WTC11 (cell line): ENCODE results near the gene CCDC51. TPM values are rescaled to one million over a fixed set of nuclear protein-coding genes. Genes with fewer than 3 reads are reported as not detected.

Experiments used
- ATAC-seq: fragments of 200-7000 bp; cut with Tn5 transposase; 2 replicates; pipeline ENCODE4 v1.10.0; 2021; ENCODE audit warnings: mild to moderate bottlenecking, moderate library complexity
- CTCF ChIA-PET: fragments of 300-600 bp; sonication (Branson Sonifier 250); formaldehyde crosslinking; loops from one replicate; lab custom pipeline; 2021; ENCODE audit warnings: antibody characterized with exemption; lab: Charles Lee
- POLR2A ChIA-PET: fragments of 350-600 bp; sonication (Branson Sonifier 250); formaldehyde crosslinking; loops from one replicate; lab custom pipeline; 2021; ENCODE audit warnings: antibody characterized with exemption; lab: Charles Lee
- DNase-seq: peaks from one replicate; pipeline ENCODE4 v3.0.0; 2021; ENCODE audit warnings: low spot score
- H3K27ac Mint-ChIP-seq: 2 replicates; pipeline ENCODE4 v1.8.0; 2021; ENCODE audit warnings: mixed read lengths
- H3K27me3 Mint-ChIP-seq: 2 replicates; pipeline ENCODE4 v1.8.0; 2021; ENCODE audit warnings: low read depth, mild to moderate bottlenecking, moderate library complexity, mixed read lengths
- H3K36me3 Mint-ChIP-seq: 2 replicates; pipeline ENCODE4 v1.8.0; 2021; ENCODE audit warnings: mixed read lengths
- H3K4me1 Mint-ChIP-seq: 2 replicates; pipeline ENCODE4 v1.8.0; 2022; ENCODE audit warnings: mixed read lengths
- H3K4me3 Mint-ChIP-seq: 2 replicates; pipeline ENCODE4 v1.8.0; 2021; ENCODE audit warnings: mild to moderate bottlenecking, moderate library complexity, mixed read lengths
- H3K9me3 Mint-ChIP-seq: 2 replicates; pipeline ENCODE4 v1.8.0; 2021; ENCODE audit warnings: mixed read lengths
- FOXP1 ChIP-seq: sonication (generic); formaldehyde crosslinking; IDR thresholded peaks from 2 replicates; pipeline ENCODE4 v1.8.0; 2022; ENCODE audit warnings: missing genetic modification reagents, mild to moderate bottlenecking, moderate library complexity, borderline replicate concordance
- total RNA-seq: library from RNA; stranded (reverse); gene quantifications from 3 replicates; pipeline ENCODE4 v1.2.3, GENCODE V29; 2021
- TF ChIP-seq, protein P1 (sequence below): sonication (generic); formaldehyde crosslinking; IDR thresholded peaks from 2 replicates; pipeline ENCODE4 v1.8.1; 2022; ENCODE audit warnings: missing genetic modification reagents, borderline replicate concordance
- TF ChIP-seq, protein P2 (sequence below): sonication (generic); formaldehyde crosslinking; IDR thresholded peaks from 2 replicates; pipeline ENCODE4 v1.8.0; 2022; ENCODE audit warnings: missing genetic modification reagents
- TF ChIP-seq, protein P3 (sequence below): sonication (generic); formaldehyde crosslinking; IDR thresholded peaks from 2 replicates; pipeline ENCODE4 v1.8.1; 2023; ENCODE audit warnings: mild to moderate bottlenecking, missing genetic modification reagents, moderate library complexity
- TF ChIP-seq, protein P4 (sequence below): sonication (generic); formaldehyde crosslinking; IDR thresholded peaks from 2 replicates; pipeline ENCODE4 v1.8.0; 2022; ENCODE audit warnings: mild to moderate bottlenecking, missing genetic modification reagents
- TF ChIP-seq, protein P5 (sequence below): sonication (generic); formaldehyde crosslinking; conservative IDR thresholded peaks from 2 replicates; pipeline ENCODE4 v1.8.1; 2023; ENCODE audit warnings: mild to moderate bottlenecking, low read depth, missing genetic modification reagents, moderate library complexity

CCDC51 gene
- total RNA-seq, 1 experiment from 2014 or later, result 25.1 TPM

DNA sequence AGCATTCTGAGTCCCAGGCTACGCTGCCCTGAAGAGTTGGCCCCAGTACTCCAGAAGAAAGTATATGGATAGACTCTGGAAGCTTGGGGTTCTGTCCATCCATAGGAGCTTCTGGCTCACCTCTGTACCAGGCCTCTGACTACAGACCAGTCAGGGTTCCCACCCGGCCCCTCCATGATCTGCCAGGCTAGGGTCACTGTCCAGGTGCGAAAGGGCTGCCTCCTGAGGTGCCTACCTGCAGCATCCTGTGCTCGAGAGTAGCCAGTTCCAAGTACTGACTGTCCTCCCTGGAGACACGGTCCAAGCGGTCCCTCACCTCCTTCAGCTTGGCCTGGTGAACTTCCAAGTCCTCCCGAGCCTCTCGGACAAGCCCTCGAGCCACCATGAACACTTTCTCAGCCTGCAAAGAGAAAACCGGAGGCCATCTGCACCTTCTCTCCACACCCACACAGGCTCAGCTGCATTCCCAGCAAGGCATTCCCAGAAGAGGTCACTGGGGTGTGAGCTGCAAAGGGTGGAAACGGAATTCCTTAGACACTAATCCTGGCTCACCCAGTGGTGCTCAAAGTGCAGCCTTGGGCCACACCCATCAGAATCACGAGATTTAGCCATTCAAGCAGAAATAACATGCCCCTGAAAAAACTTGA is 6.3 kb downstream of the CCDC51 start:
- Mint-ChIP-seq H3K4me3 (no peak overlapping the region), H3K27ac (peak overlapping the region; percentile 92; the same call in 1 of the 2 replicates), H3K36me3 (peaks cover 36% of the 10 kb centered on the region), H3K4me1 (peaks cover 33% of the 10 kb centered on the region), H3K27me3 (no peaks in the 10 kb centered on the region), H3K9me3 (no peaks in the 10 kb centered on the region)
- ChIA-PET POLR2A (interaction anchor here (1.1 to 1.2 kb wide), 2 partner anchors 13 to 245 kb away, joined by 4 to 5 read pairs; partner anchors contain the start of genes ATRIP and CDC25A), CTCF (interaction anchor here (1.0 to 8.2 kb wide), 8 partner anchors 12 to 239 kb away, joined by 3 to 142 read pairs (median 10); partner anchors contain the start of gene ATRIP)
- ATAC-seq, result no peak
- no peak for DNase-seq
- TF ChIP-seq, protein P1, sequence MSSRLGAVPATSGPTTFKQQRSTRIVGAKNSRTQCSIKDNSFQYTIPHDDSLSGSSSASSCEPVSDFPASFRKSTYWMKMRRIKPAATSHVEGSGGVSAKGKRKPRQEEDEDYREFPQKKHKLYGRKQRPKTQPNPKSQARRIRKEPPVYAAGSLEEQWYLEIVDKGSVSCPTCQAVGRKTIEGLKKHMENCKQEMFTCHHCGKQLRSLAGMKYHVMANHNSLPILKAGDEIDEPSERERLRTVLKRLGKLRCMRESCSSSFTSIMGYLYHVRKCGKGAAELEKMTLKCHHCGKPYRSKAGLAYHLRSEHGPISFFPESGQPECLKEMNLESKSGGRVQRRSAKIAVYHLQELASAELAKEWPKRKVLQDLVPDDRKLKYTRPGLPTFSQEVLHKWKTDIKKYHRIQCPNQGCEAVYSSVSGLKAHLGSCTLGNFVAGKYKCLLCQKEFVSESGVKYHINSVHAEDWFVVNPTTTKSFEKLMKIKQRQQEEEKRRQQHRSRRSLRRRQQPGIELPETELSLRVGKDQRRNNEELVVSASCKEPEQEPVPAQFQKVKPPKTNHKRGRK (CRISPR knock-in tag), result no peak
- TF ChIP-seq FOXP1 (CRISPR knock-in tag), result no peak
- TF ChIP-seq, protein P2, sequence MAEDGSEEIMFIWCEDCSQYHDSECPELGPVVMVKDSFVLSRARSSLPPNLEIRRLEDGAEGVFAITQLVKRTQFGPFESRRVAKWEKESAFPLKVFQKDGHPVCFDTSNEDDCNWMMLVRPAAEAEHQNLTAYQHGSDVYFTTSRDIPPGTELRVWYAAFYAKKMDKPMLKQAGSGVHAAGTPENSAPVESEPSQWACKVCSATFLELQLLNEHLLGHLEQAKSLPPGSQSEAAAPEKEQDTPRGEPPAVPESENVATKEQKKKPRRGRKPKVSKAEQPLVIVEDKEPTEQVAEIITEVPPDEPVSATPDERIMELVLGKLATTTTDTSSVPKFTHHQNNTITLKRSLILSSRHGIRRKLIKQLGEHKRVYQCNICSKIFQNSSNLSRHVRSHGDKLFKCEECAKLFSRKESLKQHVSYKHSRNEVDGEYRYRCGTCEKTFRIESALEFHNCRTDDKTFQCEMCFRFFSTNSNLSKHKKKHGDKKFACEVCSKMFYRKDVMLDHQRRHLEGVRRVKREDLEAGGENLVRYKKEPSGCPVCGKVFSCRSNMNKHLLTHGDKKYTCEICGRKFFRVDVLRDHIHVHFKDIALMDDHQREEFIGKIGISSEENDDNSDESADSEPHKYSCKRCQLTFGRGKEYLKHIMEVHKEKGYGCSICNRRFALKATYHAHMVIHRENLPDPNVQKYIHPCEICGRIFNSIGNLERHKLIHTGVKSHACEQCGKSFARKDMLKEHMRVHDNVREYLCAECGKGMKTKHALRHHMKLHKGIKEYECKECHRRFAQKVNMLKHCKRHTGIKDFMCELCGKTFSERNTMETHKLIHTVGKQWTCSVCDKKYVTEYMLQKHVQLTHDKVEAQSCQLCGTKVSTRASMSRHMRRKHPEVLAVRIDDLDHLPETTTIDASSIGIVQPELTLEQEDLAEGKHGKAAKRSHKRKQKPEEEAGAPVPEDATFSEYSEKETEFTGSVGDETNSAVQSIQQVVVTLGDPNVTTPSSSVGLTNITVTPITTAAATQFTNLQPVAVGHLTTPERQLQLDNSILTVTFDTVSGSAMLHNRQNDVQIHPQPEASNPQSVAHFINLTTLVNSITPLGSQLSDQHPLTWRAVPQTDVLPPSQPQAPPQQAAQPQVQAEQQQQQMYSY (CRISPR knock-in tag), result 0 out of 2 replicates have a peak, but pooled peaks have one; percentile 16
- TF ChIP-seq, protein P3, sequence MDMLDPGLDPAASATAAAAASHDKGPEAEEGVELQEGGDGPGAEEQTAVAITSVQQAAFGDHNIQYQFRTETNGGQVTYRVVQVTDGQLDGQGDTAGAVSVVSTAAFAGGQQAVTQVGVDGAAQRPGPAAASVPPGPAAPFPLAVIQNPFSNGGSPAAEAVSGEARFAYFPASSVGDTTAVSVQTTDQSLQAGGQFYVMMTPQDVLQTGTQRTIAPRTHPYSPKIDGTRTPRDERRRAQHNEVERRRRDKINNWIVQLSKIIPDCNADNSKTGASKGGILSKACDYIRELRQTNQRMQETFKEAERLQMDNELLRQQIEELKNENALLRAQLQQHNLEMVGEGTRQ, result no peak

DNA sequence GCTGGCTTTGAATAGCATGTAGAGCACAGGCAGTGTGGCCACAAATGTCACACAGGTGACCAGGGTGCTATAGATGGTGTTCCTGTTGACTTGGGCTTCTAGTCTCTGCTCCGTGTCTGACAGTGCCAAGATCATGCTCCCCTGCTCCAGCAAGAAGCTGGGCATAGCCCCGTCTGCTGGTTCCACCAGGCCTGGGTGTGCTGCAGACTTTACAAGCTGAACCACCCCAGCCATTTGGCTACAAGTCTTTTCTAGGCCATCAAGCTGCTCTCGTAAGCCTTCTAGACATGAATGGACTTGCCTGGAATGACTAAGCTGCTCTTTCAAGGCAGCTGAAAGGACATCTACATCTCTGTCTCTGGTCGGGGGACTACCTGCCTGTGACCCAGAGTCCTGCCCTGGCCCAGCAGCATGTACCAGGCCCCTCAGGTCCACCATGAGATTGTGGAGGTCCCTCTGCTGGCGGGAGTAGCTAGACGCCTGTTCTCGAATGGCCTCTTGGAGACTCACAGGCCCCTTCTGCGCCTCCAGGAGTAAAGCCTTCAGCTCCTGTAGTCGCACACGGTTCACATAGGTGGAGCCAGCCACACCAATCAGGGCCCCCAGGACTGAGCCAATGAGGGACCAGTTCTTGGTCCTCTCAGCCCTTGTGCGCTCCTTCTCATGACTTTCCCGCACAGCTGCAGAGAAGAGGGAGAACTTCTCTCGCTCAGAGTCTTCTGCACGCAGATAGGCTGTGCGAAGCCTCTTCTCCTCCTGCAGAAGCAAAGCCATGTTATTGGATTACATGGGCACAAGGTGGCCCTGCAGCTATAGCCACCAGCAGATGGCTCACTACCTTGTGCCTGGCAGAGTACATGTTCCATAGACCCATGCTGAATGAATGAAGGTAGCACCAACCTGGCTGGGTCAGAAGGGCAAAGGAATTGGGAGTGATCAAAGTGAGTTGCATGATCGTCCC is 7.2 kb downstream of the CCDC51 start:
- Mint-ChIP-seq H3K4me1 (peaks cover 36% of the 10 kb centered on the region), H3K27ac (peak overlapping the region; percentile 92), H3K9me3 (no peaks in the 10 kb centered on the region), H3K36me3 (peaks cover 36% of the 10 kb centered on the region), H3K4me3 (no peak overlapping the region), H3K27me3 (no peaks in the 10 kb centered on the region)
- CTCF ChIA-PET, result interaction anchor here (0.6 to 8.2 kb wide), 40 partner anchors 10 to 608 kb away, joined by 3 to 142 read pairs (median 4); partner anchors contain the start of genes ATRIP, CDC25A, PFKFB4 and SLC26A6
- POLR2A ChIA-PET, result interaction anchor here (0.6 to 1.2 kb wide), 5 partner anchors 9 to 244 kb away, joined by 3 to 5 read pairs (median 4); partner anchors contain the start of genes ATRIP and CDC25A
- DNase-seq (peak; percentile 75), ATAC-seq (peak; percentile 65)
- TF ChIP-seq, protein P4, sequence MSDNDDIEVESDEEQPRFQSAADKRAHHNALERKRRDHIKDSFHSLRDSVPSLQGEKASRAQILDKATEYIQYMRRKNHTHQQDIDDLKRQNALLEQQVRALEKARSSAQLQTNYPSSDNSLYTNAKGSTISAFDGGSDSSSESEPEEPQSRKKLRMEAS, result 0 out of 2 replicates have a peak, but pooled peaks have one; percentile 24
- TF ChIP-seq, protein P5, sequence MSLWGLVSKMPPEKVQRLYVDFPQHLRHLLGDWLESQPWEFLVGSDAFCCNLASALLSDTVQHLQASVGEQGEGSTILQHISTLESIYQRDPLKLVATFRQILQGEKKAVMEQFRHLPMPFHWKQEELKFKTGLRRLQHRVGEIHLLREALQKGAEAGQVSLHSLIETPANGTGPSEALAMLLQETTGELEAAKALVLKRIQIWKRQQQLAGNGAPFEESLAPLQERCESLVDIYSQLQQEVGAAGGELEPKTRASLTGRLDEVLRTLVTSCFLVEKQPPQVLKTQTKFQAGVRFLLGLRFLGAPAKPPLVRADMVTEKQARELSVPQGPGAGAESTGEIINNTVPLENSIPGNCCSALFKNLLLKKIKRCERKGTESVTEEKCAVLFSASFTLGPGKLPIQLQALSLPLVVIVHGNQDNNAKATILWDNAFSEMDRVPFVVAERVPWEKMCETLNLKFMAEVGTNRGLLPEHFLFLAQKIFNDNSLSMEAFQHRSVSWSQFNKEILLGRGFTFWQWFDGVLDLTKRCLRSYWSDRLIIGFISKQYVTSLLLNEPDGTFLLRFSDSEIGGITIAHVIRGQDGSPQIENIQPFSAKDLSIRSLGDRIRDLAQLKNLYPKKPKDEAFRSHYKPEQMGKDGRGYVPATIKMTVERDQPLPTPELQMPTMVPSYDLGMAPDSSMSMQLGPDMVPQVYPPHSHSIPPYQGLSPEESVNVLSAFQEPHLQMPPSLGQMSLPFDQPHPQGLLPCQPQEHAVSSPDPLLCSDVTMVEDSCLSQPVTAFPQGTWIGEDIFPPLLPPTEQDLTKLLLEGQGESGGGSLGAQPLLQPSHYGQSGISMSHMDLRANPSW, result no peak
